Peyer's patch (tissue), 4 donors: ENCODE measurements around the gene RCOR1.

Source experiments
- POLR2A ChIP-seq, 2 donors: fragments of 450-650 bp; IDR thresholded peaks; one replicate each; pipeline ENCODE4 v1.5.1; 2017; ENCODE audit warnings: antibody characterized with exemption in 2 of 2, mild to moderate bottlenecking in 2 of 2, moderate library complexity in 2 of 2
- TF ChIP-seq, protein P1 (sequence below), 6 experiments: fragments of 450-650 bp in 4 of 6; fragments of 200-600 bp in 2 of 6; sonication (generic) in 1 of 6; IDR thresholded peaks; one replicate each; pipeline ENCODE4 v1.5.1; 2017 to 2019; ENCODE audit warnings: antibody characterized with exemption in 6 of 6, mild to moderate bottlenecking in 3 of 6, moderate library complexity in 1 of 6

DNA sequence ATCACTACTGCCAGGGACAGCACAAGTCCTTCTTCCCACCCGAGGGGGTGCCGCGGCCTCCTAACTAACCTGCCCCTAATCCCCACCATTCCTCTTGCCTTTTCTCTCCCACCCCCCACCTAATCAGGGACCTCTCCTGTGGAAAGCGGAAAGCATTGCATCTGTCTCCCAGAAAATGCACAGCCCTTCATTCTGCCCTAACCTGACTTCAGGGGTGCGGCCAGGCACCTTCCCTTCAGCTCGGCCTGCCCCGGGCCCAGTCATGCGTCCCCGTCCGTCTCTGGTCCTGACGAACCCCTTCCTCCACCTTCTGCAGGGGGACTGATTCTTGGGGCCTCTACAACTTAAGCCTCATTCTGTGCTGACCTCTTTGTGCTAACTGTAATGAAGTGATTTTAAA lies 140.9 kb downstream of the RCOR1 start:
- TF ChIP-seq, protein P1, sequence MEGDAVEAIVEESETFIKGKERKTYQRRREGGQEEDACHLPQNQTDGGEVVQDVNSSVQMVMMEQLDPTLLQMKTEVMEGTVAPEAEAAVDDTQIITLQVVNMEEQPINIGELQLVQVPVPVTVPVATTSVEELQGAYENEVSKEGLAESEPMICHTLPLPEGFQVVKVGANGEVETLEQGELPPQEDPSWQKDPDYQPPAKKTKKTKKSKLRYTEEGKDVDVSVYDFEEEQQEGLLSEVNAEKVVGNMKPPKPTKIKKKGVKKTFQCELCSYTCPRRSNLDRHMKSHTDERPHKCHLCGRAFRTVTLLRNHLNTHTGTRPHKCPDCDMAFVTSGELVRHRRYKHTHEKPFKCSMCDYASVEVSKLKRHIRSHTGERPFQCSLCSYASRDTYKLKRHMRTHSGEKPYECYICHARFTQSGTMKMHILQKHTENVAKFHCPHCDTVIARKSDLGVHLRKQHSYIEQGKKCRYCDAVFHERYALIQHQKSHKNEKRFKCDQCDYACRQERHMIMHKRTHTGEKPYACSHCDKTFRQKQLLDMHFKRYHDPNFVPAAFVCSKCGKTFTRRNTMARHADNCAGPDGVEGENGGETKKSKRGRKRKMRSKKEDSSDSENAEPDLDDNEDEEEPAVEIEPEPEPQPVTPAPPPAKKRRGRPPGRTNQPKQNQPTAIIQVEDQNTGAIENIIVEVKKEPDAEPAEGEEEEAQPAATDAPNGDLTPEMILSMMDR (IDR thresholded peaks at IDR 0.05) = no peak
- no peak for TF ChIP-seq POLR2A (IDR thresholded peaks at IDR 0.05)
